Transverse colon (tissue), 4 donors: Measurements from ENCODE around the gene DENND1A. TPM values are rescaled to one million over a fixed set of nuclear protein-coding genes. Genes with fewer than 3 reads are reported as not detected.

Experiments
- DNase-seq: peaks from one replicate; pipeline ENCODE4 v3.0.0-alpha.2; 2019
- H3K27ac ChIP-seq, 4 donors: fragments of 200-600 bp; sonication (generic); 2 replicates each; pipeline ENCODE4 v1.5.1; 2016 to 2018; ENCODE audit warnings: inconsistent platforms in 4 of 4
- H3K27me3 ChIP-seq: fragments of 200-600 bp; sonication (generic); 2 replicates; pipeline ENCODE4 v1.5.1; 2017; ENCODE audit warnings: inconsistent platforms
- H3K36me3 ChIP-seq, 4 donors: fragments of 200-600 bp; sonication (generic); 2 replicates each; pipeline ENCODE4 v1.5.1; 2017 to 2019; ENCODE audit warnings: inconsistent platforms in 4 of 4
- H3K4me1 ChIP-seq, 4 donors: fragments of 200-600 bp; sonication (generic); 2 replicates each; pipeline ENCODE4 v1.5.1; 2017 to 2020; ENCODE audit warnings: inconsistent platforms in 4 of 4
- H3K4me3 ChIP-seq, 4 donors: fragments of 200-600 bp; sonication (generic); 1 replicate in 1 of 4; 2 replicates in 3 of 4; pipeline versions ENCODE4 v1.5.1 to v1.6.1; 2017 to 2019; ENCODE audit warnings: inconsistent platforms in 4 of 4
- H3K9me3 ChIP-seq, 2 donors: fragments of 200-600 bp; sonication (generic); 2 replicates each; pipeline ENCODE4 v1.5.1; 2017 to 2019; ENCODE audit warnings: inconsistent platforms in 2 of 2
- EP300 ChIP-seq: sonication (generic); formaldehyde crosslinking; IDR thresholded peaks from one replicate; pipeline ENCODE4 v1.6.1; 2017; ENCODE audit warnings: antibody characterized with exemption, low read depth
- POLR2A ChIP-seq: fragments of 450-650 bp; IDR thresholded peaks from one replicate; pipeline ENCODE4 v1.6.1; 2016; ENCODE audit warnings: antibody characterized with exemption, mild to moderate bottlenecking, moderate library complexity
- POLR2AphosphoS5 ChIP-seq, 3 donors: sonication (generic); formaldehyde crosslinking; IDR thresholded peaks; one replicate each; pipeline ENCODE4 v1.6.1; 2016; ENCODE audit warnings: antibody characterized with exemption in 3 of 3
- WGBS, 2 donors: methylation state at CpG; one replicate each; pipeline ENCODE4 v1.1.5; 2018; ENCODE audit warnings: low coverage in 1 of 2; 5-methylcytosine and 5-hydroxymethylcytosine counted together
- in situ Hi-C, 4 donors: fragments of 200-750 bp; cut with MboI; loops; one replicate each; pipeline versions ENCODE4 v1.15.0 to v1.15.1; 2017; ENCODE audit warnings: low sequenced_read_pairs in 3 of 4, low pct_ligation_motif_present in 1 of 4, low pct_unique_long_range_greater_than_20kb in 1 of 4
- intact Hi-C: fragments of 100-400 bp; cut with DNase I; formaldehyde crosslinking; loops from one replicate; pipeline ENCODE4 v1.15.1; 2023; ENCODE audit warnings: low total_unique reads
- total RNA-seq, 4 donors: library from RNA; depleted of rRNA; stranded (reverse); fragments of >200 nt; gene quantifications; one replicate each; pipeline ENCODE4 v1.1.0, GENCODE V29; 2016
- TF ChIP-seq, protein P1 (sequence below), 5 experiments: fragments of 200-600 bp in 3 of 5; fragments of 450-650 bp in 2 of 5; sonication (generic) in 3 of 5; IDR thresholded peaks; 1 replicate in 2 of 5; 2 replicates in 3 of 5; pipeline ENCODE4 v1.5.1; 2016 to 2017; ENCODE audit warnings: antibody characterized with exemption in 5 of 5, inconsistent platforms in 3 of 5, mild to moderate bottlenecking in 2 of 5, moderate library complexity in 1 of 5

The DENND1A gene
- total RNA-seq, 4 donors from 2014 or later: 12.5 to 78.6 (median 40.0) TPM

DNA sequence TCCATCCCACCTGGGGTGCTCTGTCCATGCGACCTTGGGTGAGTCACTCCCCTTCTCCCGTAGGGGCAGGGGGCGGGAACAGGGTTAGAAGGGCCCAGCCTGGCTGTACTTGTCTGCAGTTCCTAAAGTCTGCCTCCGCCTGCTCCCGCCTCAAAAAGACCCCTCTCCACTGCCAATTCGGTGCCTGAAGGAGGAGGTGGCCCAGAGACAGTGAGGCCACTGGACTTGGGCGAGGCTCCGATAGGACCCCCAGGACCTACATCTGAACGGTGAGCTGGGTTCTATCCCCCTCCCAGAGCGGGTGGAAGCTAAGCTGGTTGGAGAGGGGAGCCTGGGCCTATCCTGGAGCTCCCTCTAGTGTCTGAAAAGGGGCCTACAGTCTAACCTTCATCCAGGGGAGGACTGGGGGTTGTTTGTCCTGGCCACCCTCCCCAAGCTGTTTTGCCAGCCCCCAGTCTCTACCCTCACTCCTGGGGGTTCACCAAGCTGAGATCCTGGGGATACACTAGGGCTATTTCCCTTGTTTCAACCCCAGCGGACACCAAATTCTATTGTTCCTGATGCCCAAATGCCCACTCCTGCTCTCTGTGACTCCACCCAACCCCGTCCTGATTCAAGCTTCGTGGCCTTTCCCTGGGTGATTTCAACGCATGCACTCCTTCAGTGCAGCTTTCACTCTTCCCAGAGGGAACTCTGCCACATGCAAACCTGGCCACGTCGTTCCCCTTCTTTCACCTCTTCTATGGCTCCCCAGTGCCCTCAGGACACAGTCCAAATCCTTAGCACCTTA lies 580.0 kb downstream of the DENND1A start:
- no peak overlapping the region for H3K27ac ChIP-seq
- DNase-seq: peak; percentile 58
- H3K27me3 ChIP-seq: peaks cover 6% of the 10 kb centered on the region
- in situ Hi-C loops: loop anchor here in 3 of 4 donors (5.0 to 10.0 kb wide), 3 partner anchors 37 to 268 kb away; no protein-coding TSS in a partner anchor
- intact Hi-C loops: loop anchor here (10.0 kb wide), 2 partner anchors 85 to 235 kb away; partner anchors contain the start of gene STRBP
- 21% methylated on average over 16 of the region's 16 CpGs; no CpG with 5 or more reads in 1 of the 2 donors for WGBS, 2 donors
- no peaks in the 10 kb centered on the region for H3K36me3 ChIP-seq
- no peak overlapping the region for H3K4me3 ChIP-seq
- TF ChIP-seq POLR2A (no peak), POLR2AphosphoS5 (IDR thresholded peaks at IDR 0.05) (no peak), EP300 (no peak)
- TF ChIP-seq, protein P1, sequence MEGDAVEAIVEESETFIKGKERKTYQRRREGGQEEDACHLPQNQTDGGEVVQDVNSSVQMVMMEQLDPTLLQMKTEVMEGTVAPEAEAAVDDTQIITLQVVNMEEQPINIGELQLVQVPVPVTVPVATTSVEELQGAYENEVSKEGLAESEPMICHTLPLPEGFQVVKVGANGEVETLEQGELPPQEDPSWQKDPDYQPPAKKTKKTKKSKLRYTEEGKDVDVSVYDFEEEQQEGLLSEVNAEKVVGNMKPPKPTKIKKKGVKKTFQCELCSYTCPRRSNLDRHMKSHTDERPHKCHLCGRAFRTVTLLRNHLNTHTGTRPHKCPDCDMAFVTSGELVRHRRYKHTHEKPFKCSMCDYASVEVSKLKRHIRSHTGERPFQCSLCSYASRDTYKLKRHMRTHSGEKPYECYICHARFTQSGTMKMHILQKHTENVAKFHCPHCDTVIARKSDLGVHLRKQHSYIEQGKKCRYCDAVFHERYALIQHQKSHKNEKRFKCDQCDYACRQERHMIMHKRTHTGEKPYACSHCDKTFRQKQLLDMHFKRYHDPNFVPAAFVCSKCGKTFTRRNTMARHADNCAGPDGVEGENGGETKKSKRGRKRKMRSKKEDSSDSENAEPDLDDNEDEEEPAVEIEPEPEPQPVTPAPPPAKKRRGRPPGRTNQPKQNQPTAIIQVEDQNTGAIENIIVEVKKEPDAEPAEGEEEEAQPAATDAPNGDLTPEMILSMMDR (IDR thresholded peaks at IDR 0.05): peak; percentile 90 to 98 (median 93)
- peaks cover 0 to 8% (median 3%) of the 10 kb centered on the region in 4 donors for H3K4me1 ChIP-seq
- H3K9me3 ChIP-seq: no peaks in the 10 kb centered on the region

DNA sequence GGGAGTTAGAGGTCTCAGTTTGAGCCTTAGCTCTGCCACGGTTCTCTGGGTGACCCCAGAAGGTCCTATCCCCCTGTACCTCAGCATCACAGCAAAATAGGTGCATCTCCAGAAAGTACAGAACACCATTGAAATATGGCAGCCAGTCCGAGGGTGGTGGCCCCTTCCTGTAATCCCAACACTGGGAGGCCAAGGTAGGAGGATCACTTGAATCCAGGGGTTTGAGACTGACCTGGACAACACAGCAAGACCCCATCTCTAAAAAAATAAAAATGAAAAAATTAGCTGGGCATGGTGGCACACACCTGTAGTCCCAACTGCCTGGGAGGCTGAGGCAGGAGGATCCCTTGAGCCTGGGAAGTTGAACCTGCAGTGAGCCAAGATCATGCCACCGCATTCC lies 580.9 kb downstream of the DENND1A start:
- peaks cover 6% of the 10 kb centered on the region for H3K27me3 ChIP-seq
- H3K4me1 ChIP-seq: peaks cover 0 to 4% (median 1%) of the 10 kb centered on the region in 4 donors
- no peak for TF ChIP-seq POLR2AphosphoS5 (IDR thresholded peaks at IDR 0.05)
- no peak for TF ChIP-seq EP300
- no peak overlapping the region for H3K27ac ChIP-seq
- WGBS, 2 donors: 52 to 83% methylated on average over 1 to 3 of the region's 3 CpGs
- intact Hi-C loops: loop anchor here (10.0 kb wide), 1 partner anchor 84 kb away; the partner anchor contains the start of gene STRBP
- in situ Hi-C loops: loop anchor here in 2 of 4 donors (5.0 to 10.0 kb wide), 2 partner anchors 264 to 267 kb away; no protein-coding TSS in a partner anchor
- H3K36me3 ChIP-seq: no peaks in the 10 kb centered on the region
- no peak for DNase-seq
- H3K4me3 ChIP-seq: no peak overlapping the region
- no peaks in the 10 kb centered on the region for H3K9me3 ChIP-seq

DNA sequence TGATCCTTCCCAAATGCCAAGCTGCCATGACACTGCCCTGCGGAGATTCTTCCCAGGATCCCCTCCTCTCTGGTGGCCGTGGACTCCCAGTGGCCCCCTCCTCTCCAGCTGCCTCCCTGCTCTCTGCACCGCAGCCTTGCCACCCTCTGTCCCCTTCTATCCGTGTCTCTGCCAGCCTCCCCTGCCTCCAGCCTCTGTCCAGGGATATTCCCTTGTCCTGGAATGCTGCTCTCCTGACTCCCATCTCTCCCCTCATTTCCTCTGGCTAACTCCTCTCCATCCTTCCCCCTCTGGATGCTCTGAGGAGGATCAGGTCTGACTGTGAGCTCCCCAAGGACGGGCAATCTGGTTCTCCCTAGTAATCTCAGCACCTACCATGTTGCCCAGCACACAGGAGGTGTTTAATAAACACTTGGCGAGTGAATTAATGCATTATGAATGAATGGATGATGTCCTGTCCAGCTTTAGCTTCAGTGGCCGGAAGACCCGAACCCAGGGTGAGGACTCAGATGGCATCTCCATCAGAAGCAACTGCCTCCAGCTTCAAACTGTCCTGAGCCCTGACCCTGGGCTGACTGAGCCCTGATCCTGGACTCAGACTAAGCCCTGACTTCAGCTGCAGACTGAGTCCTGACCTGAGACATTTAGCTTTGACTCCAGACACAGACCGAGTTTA lies 581.5 kb downstream of the DENND1A start:
- Histone ChIP-seq H3K9me3 (no peaks in the 10 kb centered on the region), H3K36me3 (no peaks in the 10 kb centered on the region), H3K4me1 (peaks cover 0 to 4% (median 0%) of the 10 kb centered on the region in 4 donors), H3K27me3 (peaks cover 6% of the 10 kb centered on the region), H3K27ac (no peak overlapping the region), H3K4me3 (no peak overlapping the region)
- WGBS, 2 donors: 58% methylated on average over 9 of the region's 9 CpGs; no CpG with 5 or more reads in 1 of the 2 donors
- in situ Hi-C loops: loop anchor here in 2 of 4 donors (5.0 to 10.0 kb wide), 2 partner anchors 264 to 266 kb away; no protein-coding TSS in a partner anchor
- no peak for TF ChIP-seq EP300
- TF ChIP-seq POLR2AphosphoS5 (IDR thresholded peaks at IDR 0.05): no peak
- TF ChIP-seq, protein P1 (IDR thresholded peaks at IDR 0.05): no peak
- TF ChIP-seq POLR2A: no peak
- no peak for DNase-seq
- intact Hi-C loops: loop anchor here (10.0 kb wide), 1 partner anchor 84 kb away; the partner anchor contains the start of gene STRBP

DNA sequence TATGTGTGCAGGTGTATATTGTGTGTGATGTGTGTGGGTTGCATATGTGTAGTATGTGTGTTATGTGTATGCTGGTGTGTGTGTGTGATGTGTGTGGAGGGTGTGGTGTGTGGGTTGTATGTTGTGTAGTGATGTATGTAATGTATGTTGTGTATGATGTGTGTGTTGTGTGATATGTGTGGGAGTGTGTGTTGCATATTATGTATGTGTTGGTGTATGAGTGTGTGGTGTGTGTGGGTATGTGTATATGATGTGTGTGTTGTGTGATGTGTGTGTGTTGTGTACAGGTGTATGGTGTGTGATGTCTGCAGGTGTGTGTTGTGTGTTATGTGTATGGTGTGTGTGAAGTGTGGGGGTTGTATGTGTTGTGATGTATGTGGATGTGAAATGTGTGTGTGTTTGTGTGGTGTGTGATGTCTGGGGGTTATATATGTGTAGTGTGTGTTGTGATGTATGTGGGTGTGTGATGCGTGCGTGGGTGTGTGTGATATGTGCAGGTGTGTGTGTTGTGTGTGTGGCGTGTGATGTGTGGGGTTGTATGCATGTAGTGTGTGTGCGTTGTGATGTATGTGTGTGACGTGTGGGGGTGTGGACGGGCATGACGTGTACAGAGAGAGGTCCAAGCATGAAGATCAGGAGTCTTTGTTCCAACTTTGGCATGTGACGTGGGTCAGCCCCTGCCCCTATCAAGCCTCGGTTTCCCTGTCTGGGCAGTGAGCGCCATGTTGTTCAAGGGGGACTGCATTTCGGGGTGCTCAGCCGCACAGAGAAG lies 582.5 kb downstream of the DENND1A start:
- DNase-seq: no peak
- 48% methylated on average over 12 of the region's 12 CpGs; no CpG with 5 or more reads in 1 of the 2 donors for WGBS, 2 donors
- Histone ChIP-seq H3K27ac (no peak overlapping the region), H3K36me3 (no peaks in the 10 kb centered on the region), H3K9me3 (no peaks in the 10 kb centered on the region), H3K27me3 (peaks cover 6% of the 10 kb centered on the region), H3K4me1 (peaks cover 0 to 4% (median 0%) of the 10 kb centered on the region in 4 donors), H3K4me3 (no peak overlapping the region)
- TF ChIP-seq POLR2AphosphoS5 (IDR thresholded peaks at IDR 0.05) (no peak), EP300 (no peak), POLR2A (no peak)
- TF ChIP-seq, protein P1 (IDR thresholded peaks at IDR 0.05): no peak
- in situ Hi-C loops: loop anchor here in 2 of 4 donors (5.0 to 10.0 kb wide), 2 partner anchors 263 to 265 kb away; no protein-coding TSS in a partner anchor
- intact Hi-C loops: loop anchor here (10.0 kb wide), 1 partner anchor 83 kb away; the partner anchor contains the start of gene STRBP
